Stimulated activated CD4-positive, alpha-beta T cell treated with anti-CD3 and anti-CD28 coated beads, Interleukin-12 subunit alpha, Interleukin-12 subunit beta, amount 100 ng/mL, for 48 hours (primary cell): ENCODE results near the gene NBPF10.
"Not testable (repeated sequence)": the region's sequence is repeated elsewhere in the genome, so short reads cannot be mapped to it uniquely, and the experiment has no call there.

Experiments
- DNase-seq, 3 donors: peaks; one replicate each; pipeline ENCODE4 v3.0.0-alpha.2; 2020; ENCODE audit warnings: low read depth in 2 of 3, low spot score in 1 of 3

The NBPF10 gene, protein sequence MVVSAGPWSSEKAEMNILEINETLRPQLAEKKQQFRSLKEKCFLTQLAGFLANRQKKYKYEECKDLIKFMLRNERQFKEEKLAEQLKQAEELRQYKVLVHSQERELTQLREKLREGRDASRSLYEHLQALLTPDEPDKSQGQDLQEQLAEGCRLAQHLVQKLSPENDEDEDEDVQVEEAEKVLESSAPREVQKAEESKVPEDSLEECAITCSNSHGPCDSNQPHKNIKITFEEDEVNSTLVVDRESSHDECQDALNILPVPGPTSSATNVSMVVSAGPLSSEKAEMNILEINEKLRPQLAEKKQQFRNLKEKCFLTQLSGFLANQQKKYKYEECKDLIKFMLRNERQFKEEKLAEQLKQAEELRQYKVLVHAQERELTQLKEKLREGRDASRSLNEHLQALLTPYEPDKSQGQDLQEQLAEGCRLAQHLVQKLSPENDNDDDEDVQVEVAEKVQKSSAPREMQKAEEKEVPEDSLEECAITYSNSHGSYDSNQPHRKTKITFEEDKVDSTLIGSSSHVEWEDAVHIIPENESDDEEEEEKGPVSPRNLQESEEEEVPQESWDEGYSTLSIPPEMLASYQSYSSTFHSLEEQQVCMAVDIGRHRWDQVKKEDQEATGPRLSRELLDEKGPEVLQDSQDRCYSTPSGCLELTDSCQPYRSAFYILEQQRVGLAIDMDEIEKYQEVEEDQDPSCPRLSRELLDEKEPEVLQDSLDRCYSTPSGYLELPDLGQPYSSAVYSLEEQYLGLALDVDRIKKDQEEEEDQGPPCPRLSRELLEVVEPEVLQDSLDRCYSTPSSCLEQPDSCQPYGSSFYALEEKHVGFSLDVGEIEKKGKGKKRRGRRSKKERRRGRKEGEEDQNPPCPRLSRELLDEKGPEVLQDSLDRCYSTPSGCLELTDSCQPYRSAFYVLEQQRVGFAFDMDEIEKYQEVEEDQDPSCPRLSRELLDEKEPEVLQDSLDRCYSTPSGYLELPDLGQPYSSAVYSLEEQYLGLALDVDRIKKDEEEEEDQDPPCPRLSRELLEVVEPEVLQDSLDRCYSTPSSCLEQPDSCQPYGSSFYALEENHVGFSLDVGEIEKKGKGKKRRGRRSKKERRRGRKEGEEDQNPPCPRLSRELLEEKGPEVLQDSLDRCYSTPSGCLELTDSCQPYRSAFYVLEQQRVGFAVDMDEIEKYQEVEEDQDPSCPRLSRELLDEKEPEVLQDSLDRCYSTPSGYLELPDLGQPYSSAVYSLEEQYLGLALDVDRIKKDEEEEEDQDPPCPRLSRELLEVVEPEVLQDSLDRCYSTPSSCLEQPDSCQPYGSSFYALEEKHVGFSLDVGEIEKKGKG (N-terminal part only)

DNA sequence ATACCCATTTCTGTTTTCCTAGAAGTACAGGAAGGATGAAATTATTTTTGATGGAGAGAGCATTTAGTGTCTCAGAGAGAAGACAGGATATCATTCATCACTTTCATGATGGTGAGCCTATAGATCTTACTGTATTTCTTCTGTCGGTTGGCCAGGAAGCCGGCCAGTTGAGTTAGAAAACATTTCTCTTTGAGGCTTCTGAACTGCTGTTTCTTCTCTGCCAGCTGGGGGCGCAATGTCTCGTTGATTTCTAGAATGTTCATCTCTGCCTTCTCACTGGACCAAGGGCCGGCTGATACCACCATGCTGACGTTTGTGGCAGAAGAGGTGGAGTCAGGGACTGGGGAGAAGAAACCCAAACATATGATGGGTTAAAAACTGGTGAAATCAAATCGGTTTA is at the start of gene NBPF10:
TSS of gene NBPF10 (minus strand) at position 340 of the 400 bp plus-strand sequence. CDS start at position 305, 35 bp downstream.
- DNase-seq = not testable (repeated sequence)

DNA sequence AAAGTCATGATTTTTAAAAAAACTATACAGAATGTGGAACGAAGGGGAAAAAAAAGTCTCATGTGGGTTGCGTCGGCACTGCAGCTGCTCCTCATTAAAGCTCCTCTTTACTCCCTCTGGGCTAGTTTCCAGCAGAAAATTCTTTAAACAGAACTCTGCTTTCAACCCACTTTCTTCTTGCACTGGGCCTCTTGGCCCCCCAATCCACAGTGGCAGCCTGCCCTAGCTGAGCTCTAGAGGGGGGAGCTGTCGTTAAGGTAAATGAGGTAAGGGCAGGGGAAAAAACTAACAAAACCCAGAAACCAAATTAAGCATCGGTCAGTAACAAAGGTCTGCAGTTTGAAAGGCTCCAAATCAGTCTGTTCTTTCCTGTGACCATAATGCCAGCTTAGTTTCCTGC is 29.9 kb upstream of the NBPF10 start:
- not testable (repeated sequence) for DNase-seq

DNA sequence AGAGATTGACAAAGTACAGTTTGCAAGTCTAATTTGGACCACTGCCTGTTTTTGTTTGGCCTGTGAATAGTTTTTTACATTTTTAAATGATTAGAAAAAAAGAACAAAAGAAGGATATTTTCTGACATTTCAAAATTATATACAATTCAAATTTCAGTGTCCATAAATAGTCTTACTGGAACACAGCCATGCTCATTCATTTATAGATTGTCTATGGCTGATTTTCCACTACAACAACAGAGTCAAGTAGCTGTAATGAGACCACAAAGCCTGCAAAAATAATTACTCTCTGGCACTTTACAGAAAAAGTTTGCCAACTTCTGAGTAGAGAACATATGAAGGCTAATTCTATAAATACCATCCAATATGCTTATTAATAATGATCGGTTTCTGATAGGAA is 23.1 kb upstream of the NBPF10 start:
- DNase-seq = not testable (repeated sequence)

DNA sequence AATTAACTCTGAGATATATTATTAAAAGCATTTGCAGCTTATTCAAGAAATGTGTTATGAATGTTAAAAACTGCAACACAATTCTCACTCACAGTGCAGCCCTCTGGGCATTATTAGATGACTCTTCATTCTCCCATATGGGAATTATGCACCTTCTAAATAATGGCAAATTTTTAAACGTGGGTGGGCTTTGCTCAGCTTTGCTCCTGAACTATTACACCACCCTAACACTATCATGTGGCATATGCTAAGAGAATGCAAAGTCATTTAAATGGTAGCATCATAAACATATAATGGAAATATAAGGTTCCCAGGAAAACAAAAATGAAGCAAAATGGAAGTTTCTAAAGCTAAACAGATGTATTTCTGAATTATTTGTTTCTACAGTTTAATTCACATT is 22.7 kb upstream of the NBPF10 start:
- DNase-seq = not testable (repeated sequence)
